ENCODE data around the gene TMEM238. TPM values are rescaled to one million over a fixed set of nuclear protein-coding genes. Genes with fewer than 3 reads are reported as not detected.
"Not testable (repeated sequence)": the region's sequence is repeated elsewhere in the genome, so short reads cannot be mapped to it uniquely, and the experiment has no call there.

TMEM238 gene, protein sequence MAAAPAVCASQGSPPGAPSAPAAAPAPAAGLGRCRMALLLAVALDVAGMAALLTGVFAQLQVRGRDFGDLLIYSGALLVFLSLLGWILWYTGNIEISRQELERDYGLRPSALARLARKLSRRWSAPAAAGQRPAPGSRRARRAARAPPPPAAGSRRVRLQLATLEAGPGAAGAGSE
- total RNA-seq (ENCODE audit: insufficient read depth, low replicate concordance): 8.9 TPM

GRCh38 chr19:55384131-55384919 lies at the start of gene TMEM238:
TMEM238 (minus strand) TSS chr19:55384292; CDS start chr19:55384259, 33 bp downstream.
- no peak for DNase-seq (ENCODE audit: low spot score)

- DNase-seq (ENCODE audit: low spot score): no peak
Observed at GRCh38 chr19:55433292-55433691, 49.2 kb upstream of the TMEM238 start.

DNA sequence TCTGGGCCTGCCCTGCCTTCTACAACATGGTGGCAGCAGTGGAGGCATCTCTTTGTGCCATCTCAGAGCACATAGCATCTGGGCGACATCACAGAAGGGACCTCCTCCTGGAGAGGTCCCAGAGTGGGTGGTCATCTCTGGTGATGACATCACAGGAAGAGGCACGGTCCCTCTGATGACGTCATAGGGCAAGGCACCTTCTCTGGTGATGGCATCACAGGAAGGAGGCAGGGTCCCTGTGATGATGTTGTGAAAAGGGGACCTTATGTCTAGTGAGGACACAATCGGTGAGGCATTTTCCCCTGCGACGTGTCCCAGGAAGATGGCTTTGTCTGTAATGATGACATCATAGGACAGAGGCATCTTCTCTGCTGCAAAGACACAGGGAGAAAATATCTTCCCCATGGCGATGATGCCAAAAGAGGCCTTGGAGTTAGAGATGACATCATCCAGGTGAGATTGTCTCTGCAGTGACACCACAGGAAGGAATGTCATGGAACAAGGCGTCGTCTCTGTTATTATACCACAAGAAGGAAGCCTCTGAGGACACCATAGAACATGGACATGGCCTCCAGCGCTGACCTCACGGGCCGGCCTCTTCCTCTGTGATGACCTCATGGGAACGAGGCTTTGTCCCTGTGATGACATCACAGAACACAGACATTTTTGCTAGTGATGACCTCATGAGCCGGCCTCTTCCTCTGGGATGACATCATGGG lies 48.3 kb upstream of the TMEM238 start:
- no peak for DNase-seq (ENCODE audit: low spot score)

GRCh38 chr19:55431183-55431582 lies 47.1 kb upstream of the TMEM238 start:
- DNase-seq (ENCODE audit: low spot score): no peak

- no peak for DNase-seq (ENCODE audit: low spot score)
Observed at GRCh38 chr19:55426042-55426441, 42.0 kb upstream of the TMEM238 start.

- DNase-seq (ENCODE audit: low spot score): no peak
Observed at GRCh38 chr19:55424518-55424917, 40.4 kb upstream of the TMEM238 start.

- no peak for DNase-seq (ENCODE audit: low spot score)
Observed at GRCh38 chr19:55423225-55424005, 39.3 kb upstream of the TMEM238 start.

DNA sequence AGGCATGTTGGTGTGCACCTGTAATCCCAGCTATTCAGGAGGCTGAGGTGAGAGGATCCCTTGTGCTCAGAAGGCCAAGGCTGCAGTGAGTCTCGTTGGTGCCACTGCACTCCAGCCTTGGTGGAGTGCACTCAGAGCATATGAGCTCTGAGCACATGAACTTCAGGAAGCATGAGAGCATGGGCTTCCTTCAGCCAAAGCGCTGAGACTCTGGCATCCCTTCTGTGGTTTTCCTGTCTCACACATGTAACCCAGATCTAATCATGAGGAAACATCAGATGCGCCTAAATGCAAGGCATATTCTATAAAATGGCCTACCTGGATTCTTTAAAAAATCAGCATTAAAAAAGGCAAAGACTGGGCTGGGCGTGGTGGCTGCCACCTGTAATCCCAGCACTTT lies 37.2 kb upstream of the TMEM238 start:
- not testable (repeated sequence) for DNase-seq (ENCODE audit: low spot score)

GRCh38 chr19:55419624-55420236 lies 35.6 kb upstream of the TMEM238 start:
- no peak for DNase-seq (ENCODE audit: low spot score)

- DNase-seq (ENCODE audit: low spot score): no peak
Observed at GRCh38 chr19:55419103-55419502, 35.0 kb upstream of the TMEM238 start.

DNA sequence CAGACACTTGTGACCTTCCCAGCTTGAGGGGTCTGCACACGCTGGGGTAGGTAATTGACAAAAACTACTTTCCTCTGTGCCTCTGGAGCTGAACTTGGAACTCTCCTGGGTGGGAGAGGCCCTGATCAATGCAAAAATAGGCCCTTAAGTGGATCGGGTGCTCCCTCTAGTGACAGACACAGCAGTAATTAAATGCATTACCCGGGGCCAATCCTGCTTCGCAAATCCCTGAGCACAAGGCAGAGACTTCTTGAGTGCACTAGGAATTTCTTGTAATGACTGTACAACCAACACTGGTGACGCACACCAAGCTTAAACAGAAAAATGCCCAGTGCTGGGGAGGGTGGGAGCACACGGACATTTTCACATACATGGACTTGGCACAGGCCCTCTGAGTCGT lies 34.1 kb upstream of the TMEM238 start:
- DNase-seq (ENCODE audit: low spot score): peak; percentile 82

DNA sequence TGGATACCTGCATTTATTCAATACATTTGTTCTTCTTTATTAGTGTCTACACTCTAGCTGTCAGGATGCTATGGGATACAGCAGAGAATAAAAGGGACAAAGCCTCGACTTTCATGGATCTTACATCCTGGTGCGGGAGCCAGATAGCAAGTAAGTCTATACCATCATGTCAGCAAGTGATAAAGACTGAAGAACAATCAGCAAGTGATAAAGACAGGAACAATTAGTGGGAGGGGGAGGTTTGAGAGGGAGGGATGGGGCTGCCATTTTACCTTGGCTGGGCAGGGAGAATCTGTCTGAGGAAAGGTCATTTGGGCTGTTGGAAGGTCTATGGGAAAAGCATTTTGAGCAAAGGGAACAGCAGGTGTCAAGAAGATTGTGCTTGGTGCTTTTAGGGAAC lies 26.1 kb upstream of the TMEM238 start:
- DNase-seq (ENCODE audit: low spot score): no peak

GRCh38 chr19:55409179-55409578 lies 25.1 kb upstream of the TMEM238 start:
- DNase-seq (ENCODE audit: low spot score): not testable (repeated sequence)

- no peak for DNase-seq (ENCODE audit: low spot score)
Observed at GRCh38 chr19:55408533-55408872, 24.4 kb upstream of the TMEM238 start.

GRCh38 chr19:55407800-55408532 lies 23.9 kb upstream of the TMEM238 start:
- DNase-seq (ENCODE audit: low spot score): peak; percentile 100

DNA sequence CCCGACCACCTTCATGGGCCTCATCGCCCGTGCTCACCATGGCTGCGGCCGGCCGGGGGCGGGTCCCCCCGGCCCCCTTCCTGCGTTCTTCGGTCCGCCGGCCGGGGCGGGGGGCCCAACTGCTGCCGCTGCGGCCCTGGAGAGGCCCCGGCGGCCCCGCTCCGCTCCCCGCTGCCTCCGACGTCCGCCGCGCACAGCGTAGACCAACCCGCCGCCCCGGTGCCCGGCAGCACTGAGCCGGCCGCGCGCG lies 23.4 kb upstream of the TMEM238 start, which contains the start of gene UBE2S:
UBE2S (minus strand) TSS at position 239 of the 250 bp plus-strand sequence; CDS start at position 40, 199 bp downstream.
- DNase-seq (ENCODE audit: low spot score): not testable (repeated sequence)

- DNase-seq (ENCODE audit: low spot score): no peak
Observed at GRCh38 chr19:55406826-55407549, 22.9 kb upstream of the TMEM238 start.

DNA sequence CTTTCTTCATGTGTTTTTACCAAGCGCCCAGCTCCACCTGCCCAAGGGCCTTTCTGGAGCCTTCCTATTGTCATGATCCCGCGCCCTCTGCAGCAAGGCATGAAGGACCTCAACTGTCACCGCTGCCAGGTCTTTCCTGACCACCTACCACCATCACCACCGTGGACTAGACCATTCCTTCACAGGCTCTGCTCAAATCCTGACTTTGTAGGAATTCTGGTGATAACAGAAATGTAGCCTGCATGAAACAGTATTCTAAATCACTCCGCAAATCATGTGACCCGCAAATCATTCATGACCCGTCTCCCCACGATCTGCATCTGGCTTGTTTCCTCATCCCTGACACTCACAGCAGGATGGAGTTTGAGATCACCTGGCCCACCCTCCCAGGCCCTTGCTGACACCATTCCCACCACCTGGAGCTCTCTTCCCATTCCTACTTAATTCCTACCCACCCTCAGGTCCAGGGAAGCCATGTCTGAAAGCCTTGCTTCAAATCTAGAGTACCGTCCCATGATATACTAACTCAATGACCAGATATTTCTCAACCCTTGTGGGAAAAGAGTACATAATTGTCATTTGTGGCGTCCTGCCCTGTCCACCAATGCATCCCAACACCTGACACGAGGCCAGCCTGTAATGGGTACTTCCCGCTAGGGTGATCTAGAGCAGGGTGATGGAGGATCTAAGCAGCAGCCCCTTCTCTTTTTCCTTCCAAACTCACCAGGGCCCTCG lies 22.2 kb upstream of the TMEM238 start:
- no peak for DNase-seq (ENCODE audit: low spot score)

- no peak for DNase-seq (ENCODE audit: low spot score)
Observed at GRCh38 chr19:55405638-55406037, 21.5 kb upstream of the TMEM238 start.
